ENCODE measurements around the gene RHBDL1. TPM values are rescaled to one million over a fixed set of nuclear protein-coding genes. Genes with fewer than 3 reads are reported as not detected.
"Not testable (repeated sequence)": the region's sequence is repeated elsewhere in the genome, so short reads cannot be mapped to it uniquely, and the experiment has no call there.

Gene RHBDL1
- total RNA-seq, 1 donor from 2014 or later, result 1.2 TPM

DNA sequence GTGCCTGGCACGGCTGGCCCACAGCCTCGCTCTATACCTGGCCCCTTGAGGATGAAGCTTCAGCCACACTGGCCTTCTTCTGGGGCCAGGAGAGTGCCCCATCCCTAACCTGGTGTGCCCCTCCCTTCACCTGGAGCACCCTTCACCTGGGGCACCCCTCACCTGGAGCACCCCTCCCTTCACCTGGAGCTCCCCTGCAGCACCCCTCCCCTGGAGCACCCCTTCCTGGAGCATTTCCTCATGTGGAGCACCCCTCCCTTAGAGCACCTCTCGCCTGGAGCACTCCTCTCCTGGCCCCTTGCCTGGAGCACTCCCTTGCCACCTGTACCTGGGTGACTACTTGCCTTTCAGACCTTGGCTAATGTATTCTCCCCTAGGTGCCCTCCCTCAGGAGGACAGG is 32.5 kb downstream of the RHBDL1 start:
- DNase-seq, result no peak

DNA sequence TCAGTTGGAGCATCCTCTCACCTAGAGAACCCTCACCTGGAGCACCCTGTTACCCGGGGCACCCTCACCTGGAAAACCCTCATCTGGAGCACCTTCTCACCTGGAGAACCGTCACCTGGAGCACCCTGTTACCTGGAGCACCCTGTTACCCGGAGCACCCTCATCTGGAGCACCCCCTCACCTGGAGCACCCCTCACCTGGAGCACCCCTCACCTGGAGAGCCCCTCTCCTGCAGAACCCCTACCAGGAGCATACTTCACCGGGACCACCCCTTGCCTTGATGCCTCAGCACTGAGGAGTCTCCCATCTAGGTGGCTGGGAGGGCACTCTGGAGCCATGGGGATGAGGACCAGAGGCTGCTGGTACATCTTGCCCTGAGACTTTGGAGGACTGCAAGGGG is 33.5 kb downstream of the RHBDL1 start:
- no peak for DNase-seq

DNA sequence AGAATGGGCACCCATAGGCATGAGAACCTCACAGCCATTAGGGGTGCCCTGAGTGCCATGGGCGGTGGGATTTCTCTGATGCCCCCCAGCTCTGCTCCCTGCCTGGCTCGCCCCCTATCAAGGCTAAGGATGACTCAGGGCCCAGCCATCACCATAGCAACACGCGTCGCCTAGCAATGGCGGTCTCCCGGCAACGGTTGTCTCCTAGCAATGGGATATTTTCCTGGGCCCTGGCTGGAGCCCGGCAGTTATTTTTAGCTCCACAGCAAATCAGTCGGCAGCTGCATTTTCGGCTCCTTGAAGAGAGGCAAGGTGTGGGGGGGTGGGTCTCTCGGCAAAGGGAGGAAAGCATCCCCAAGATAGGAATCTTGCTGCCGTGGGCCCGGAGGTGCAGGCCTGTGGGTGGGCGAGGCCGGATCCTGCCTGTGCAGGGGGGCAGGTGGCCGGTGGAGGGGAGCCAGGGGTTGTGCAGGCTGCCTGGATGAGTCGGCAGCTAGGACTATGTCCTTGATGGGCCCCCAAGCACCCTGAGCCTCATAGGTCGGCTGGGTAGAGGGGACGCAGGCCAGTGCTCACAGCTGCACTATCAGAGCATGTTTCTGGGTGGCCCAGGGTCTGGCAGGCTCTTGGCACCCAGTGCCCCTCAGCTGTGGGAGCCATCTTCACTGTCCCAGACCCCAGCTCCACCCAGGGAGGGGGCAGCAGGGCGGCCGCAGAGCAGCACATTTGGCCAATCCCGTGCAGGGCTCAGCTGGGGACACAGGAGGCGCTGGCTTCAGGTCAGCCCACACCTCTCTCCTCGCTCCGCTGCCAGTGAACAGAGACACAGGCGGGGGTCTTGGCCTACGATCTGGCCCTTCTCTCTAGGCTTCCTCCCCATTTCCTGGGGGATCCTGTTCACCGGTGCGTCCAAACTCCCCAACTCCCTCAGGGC is 34.4 kb downstream of the RHBDL1 start:
- peak; percentile 15 for DNase-seq

GRCh38 chr16:710500-711075 is 35.1 kb downstream of the RHBDL1 start:
- DNase-seq, result no peak

DNA sequence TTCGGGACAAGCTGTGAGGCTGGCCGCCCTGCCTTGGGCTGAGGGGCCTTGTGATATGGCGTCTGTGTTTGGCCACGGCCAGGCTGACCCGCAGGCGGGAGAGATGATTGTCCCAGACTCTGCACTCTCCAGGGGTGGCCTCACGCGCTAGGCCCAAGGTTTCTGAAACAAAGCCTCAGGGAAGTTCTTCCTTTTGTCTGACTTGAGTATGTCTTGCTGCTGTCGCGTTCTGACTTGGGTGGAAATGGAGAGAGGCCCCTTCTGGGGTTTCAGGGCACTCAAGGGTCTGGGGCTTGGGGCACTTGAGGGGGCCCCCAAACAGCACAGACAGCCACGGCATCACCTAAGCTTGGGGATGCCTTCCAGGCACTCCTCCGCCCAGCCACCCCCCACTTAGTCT is 35.6 kb downstream of the RHBDL1 start:
- DNase-seq, result no peak

DNA sequence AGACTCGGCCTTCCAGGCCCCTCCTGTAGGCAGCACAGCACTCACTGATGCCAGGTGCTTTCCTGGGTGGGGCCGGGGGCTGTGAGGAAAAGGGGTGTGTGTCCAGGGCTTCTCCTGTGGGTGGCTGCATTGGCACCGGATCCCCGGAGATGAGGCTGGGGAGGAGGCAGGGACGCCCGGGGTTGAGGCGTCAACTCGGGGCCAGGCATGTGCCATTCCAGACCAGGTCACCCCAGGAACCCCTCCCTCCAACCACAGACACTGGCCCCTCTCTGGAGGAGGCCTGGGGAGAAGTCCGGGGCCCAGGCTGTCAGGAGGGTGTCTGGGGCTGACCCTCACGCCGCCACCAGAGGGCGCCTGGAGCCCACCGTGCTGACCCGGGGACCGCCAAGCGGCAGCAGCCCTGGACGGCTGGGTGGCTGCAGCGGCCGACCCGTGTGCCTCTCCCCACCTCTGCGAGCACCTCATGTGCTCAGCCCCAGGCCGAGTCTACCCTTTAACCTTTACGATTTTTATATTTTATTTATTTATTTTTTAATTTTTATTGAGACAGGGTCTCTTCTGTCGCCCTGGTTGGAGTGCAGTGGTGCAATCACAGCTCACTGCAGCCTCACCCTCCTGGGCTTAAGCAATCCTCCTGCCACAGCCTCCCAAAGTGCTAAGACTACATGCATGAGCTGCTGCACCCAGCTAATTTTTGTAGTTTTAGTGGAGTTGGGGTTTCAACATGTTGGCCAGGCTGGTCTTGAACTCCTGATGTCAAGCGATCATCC is 36.3 kb downstream of the RHBDL1 start:
- DNase-seq, result peak; percentile 14

DNA sequence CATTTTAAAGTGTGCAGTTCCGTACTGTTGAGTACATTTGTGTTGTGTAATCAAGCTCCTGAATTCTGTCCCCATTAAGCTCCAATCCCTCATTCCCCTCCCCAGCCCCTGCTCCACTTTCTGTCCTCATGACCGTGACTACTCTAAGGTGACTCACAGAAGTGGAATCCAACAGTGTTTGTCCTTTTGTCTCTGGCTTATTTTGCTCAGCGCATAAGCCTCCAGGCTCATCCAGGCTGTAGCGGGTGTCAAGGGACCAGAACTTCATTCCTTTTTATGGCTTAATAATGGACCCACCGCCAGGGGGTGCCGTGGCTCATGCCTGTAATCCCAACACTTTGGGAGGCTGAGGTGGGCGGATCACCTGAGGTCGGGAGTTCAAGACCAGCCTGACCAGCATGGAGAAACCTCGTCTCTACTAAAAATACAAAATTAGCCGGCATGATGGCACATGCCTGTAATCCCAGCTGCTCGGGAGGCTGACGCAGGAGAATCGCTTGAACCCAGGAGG is 37.3 kb downstream of the RHBDL1 start:
- not testable (repeated sequence) for DNase-seq

GRCh38 chr16:714079-714478 is 38.6 kb downstream of the RHBDL1 start:
- DNase-seq, result no peak

DNA sequence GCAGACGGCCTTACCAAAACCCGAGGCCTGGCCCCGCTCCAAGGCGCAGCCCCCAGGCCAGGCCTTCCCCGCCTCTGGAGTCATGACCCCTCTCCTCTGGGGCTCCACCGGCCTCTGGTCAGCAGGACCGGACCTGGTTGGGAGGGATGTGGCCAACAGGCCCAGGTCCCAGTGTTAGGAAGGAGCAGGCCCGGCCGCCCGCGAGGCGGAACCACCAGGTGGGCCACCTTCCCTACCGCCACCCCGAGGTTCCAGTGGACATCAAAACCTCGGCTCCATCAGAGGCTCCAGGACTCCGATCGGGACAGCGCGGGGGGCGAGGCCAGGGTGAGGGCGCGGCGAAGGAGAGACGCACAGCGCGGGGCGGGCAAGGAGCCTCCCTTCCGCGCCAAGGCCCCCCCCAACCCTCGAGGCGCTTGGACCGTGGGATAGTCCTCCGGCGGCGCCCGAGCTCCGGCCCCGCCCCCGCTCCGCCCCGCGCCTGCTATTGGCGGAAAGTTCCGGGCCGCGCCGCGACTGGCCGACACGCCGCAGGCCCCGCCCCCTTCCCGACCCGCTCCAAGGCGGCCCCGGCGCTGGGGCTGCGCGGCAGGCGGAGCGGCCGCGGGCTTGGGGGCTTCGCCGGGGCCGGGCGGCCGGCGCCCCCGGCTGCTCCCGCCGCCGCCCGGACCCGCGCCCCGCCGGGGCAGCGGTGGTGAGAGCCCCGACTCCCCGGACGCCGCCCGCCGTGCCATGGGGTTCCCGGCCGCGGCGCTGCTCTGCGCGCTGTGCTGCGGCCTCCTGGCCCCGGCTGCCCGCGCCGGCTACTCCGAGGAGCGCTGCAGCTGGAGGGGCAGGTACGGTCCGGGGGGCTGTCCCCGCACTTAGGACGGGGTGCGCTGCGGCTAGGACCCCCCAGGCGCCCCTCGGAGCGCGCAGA is 39.3 kb downstream of the RHBDL1 start, which contains the start of gene METRN:
TSS of gene METRN (plus strand) at position 561 of the 919 bp plus-strand sequence. CDS start at position 733, 172 bp downstream.
- peak; percentile 58 for DNase-seq

DNA sequence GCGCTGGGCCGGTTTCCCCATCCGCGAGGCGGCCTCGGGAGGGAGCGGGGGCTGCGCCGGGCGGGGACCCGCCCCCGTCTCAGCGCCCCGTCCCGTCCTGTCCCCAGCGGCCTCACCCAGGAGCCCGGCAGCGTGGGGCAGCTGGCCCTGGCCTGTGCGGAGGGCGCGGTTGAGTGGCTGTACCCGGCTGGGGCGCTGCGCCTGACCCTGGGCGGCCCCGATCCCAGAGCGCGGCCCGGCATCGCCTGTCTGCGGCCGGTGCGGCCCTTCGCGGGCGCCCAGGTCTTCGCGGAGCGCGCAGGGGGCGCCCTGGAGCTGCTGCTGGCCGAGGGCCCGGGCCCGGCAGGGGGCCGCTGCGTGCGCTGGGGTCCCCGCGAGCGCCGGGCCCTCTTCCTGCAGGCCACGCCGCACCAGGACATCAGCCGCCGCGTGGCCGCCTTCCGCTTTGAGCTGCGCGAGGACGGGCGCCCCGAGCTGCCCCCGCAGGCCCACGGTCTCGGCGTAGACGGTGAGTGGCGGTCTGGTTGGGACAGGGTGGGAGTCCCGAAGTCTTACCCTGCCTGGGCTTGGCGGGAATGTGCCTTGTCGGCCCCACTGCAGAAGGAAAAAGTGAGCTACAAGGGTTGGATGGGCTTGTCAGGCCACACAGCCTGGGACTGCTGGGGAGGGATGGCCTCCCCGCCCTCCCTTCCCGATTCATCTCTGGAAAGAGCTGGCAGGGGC is 40.2 kb downstream of the RHBDL1 start:
- DNase-seq, result no peak

GRCh38 chr16:716200-716568 is 40.7 kb downstream of the RHBDL1 start:
- DNase-seq, result no peak

DNA sequence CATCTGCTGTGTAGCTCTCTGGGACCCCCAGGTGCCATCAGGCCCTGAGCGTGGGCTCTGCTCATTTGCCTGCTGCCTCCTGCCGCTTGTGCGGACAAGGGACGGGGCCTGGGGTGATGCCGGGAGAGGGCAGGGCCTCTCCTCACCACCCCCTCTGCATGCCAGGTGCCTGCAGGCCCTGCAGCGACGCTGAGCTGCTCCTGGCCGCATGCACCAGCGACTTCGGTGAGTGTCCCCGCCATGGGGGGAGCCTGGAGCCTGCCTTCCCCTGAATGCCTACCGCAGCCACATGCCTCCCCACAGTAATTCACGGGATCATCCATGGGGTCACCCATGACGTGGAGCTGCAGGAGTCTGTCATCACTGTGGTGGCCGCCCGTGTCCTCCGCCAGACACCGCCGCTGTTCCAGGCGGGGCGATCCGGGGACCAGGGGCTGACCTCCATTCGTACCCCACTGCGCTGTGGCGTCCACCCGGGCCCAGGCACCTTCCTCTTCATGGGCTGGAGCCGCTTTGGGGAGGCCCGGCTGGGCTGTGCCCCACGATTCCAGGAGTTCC is 41.4 kb downstream of the RHBDL1 start:
- no peak for DNase-seq

GRCh38 chr16:717450-718245 is 42.2 kb downstream of the RHBDL1 start:
- no peak for DNase-seq

DNA sequence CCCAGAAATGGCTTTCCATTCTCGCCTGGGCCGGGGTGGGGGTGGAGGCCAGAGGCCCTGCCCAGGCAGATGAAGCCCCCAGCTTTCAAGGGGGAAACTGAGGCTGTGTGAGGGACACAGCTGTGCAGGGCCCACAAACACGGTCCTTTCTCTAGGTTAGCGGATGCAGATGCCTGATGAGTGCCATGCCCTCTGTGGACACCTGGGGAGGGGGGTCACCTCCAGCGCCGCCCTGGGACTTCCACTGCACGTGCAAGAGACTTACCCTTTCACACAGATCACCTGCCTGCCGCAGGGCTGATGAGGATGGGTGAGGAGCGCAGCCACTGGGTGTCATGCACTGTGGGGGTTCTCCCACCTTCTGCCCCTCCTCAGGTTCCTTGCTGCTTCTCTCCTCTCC is 42.9 kb downstream of the RHBDL1 start:
- DNase-seq, result no peak

DNA sequence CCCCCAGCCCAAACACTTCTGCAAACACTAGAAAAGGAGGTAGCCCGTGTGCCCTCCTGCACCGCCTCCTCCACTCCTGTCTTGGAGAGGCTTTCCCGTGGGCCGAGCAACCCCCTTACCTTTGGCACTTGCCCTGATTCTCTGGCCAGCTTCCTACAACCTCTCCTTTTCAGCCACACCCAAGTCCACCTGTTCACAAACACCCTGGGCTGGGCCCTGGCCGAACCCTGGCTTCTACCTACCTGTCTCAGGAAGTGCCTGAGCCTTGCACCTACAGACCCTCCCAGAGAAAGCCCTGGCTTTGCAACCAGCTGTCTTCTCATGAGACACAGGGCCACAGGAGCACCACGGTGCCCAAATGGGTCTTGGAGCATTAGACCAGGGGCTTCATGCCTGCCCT is 43.5 kb downstream of the RHBDL1 start:
- DNase-seq, result no peak

DNA sequence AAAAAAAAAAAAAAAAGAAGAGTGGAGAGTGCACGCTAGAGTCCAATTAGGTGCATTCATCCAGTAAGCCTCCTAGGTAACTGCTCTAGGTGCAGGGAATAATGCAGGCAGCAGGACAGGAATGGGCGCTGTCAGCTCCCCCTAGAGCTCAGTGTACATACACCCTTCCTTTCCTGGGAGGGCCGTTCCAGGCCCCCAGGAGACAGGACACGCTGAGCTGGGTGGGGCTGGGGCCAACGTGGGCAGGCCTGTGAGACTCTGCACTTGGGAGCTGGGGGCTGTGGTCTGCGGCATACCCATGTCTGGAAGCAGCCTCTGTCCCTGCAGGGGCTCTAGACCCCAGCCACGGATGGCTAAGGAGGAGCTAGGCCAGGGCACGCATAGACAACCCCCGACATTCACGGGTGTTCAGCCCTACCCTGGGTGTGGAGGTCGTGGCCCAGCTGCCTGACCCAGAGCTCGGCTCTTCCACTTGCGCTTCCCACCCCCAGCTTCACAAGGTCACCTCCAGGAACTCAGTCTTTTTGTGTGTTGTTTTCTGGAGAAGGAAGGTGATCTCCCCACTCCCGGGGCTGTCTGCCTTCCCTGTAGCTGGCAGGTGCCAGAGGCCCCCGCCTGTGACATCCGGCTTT is 44.5 kb downstream of the RHBDL1 start:
- no peak for DNase-seq

DNA sequence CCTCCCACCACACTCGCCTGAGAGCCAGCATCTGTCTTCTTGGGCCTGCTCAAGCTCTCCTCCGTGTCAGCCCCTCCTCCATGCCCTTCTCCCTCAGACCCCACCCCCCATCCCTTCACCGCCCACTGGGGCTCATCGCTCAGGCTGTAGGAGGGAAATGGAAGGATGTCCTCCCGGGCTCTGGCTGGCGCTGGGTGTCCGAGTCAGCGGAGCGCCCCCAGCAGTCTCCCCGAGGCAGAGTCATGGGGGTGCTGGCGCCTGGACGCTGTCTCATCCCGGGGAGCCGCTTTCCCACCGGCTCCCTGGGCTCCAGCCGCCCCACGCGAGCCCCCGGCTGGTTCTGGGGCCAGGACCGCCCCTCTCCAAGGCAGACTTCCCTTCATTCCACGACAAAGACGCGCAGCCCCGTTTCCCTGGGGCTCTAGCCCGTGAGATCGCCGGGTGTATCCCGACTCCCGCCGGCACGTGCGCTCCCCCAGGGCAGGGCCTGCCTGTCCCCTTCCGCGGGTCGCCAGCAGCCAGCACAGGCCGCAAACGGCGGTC is 45.0 kb downstream of the RHBDL1 start:
- peak; percentile 72 for DNase-seq

GRCh38 chr16:720990-721764 is 45.7 kb downstream of the RHBDL1 start, which contains the start of gene ANTKMT:
Gene ANTKMT, plus strand, starts transcription at chr16:721146. Its CDS starts 129 bp downstream, at chr16:721275.
- peak; percentile 46 for DNase-seq

Measured in skin of body (tissue), 2 donors.